Neural cell (in vitro differentiated cells): ENCODE measurements around the gene CD52.

Experiments
- EP300 ChIP-seq: fragments of 450-650 bp; conservative IDR thresholded peaks from 2 replicates; pipeline ENCODE4 v1.6.1; 2014; ENCODE audit warnings: antibody characterized with exemption, mild to moderate bottlenecking, moderate library complexity; ENCODE audit not compliant: poor library complexity, severe bottlenecking
- EZH2 ChIP-seq: fragments of 200-600, 300-800 bp; shearing (Covaris generic), sonication (generic); IDR thresholded peaks from 2 replicates; pipeline ENCODE4 v1.6.1; 2014; ENCODE audit warnings: antibody characterized with exemption, low read length, borderline replicate concordance, mild to moderate bottlenecking; ENCODE audit not compliant: insufficient read depth, poor library complexity, severe bottlenecking
- MXI1 ChIP-seq: fragments of 450-650 bp; conservative IDR thresholded peaks from 2 replicates; pipeline ENCODE4 v1.6.1; 2014; ENCODE audit warnings: antibody characterized with exemption, mild to moderate bottlenecking; ENCODE audit not compliant: poor library complexity, severe bottlenecking
- POLR2AphosphoS5 ChIP-seq: IDR thresholded peaks from 2 replicates; pipeline ENCODE4 v1.6.1; 2012
- RAD21 ChIP-seq: fragments of 450-650 bp; conservative IDR thresholded peaks from 2 replicates; pipeline ENCODE4 v1.6.1; 2014; ENCODE audit warnings: antibody characterized with exemption, mild to moderate bottlenecking, moderate library complexity
- TF ChIP-seq, protein P1 (sequence below): fragments of 450-650 bp; IDR thresholded peaks from 2 replicates; pipeline ENCODE4 v1.5.1; 2014; ENCODE audit warnings: antibody characterized with exemption, mild to moderate bottlenecking, moderate library complexity; ENCODE audit not compliant: poor library complexity, severe bottlenecking

- TF ChIP-seq POLR2AphosphoS5 (no peak), EZH2 (no peak), RAD21 (no peak), MXI1 (no peak), EP300 (no peak)
- TF ChIP-seq, protein P1, sequence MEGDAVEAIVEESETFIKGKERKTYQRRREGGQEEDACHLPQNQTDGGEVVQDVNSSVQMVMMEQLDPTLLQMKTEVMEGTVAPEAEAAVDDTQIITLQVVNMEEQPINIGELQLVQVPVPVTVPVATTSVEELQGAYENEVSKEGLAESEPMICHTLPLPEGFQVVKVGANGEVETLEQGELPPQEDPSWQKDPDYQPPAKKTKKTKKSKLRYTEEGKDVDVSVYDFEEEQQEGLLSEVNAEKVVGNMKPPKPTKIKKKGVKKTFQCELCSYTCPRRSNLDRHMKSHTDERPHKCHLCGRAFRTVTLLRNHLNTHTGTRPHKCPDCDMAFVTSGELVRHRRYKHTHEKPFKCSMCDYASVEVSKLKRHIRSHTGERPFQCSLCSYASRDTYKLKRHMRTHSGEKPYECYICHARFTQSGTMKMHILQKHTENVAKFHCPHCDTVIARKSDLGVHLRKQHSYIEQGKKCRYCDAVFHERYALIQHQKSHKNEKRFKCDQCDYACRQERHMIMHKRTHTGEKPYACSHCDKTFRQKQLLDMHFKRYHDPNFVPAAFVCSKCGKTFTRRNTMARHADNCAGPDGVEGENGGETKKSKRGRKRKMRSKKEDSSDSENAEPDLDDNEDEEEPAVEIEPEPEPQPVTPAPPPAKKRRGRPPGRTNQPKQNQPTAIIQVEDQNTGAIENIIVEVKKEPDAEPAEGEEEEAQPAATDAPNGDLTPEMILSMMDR, result no peak
Observed at GRCh38 chr1:26280333-26281042, 37.3 kb upstream of the CD52 start.
